GM21526 (cell line): ENCODE results near the gene WNT10A.
"Not testable (repeated sequence)": the region's sequence is repeated elsewhere in the genome, so short reads cannot be mapped to it uniquely, and the experiment has no call there.

Experiments
- ATAC-seq: cut with Tn5 transposase; IDR thresholded peaks from one replicate; pipeline ENCODE4 v1.9.1; 2021; ENCODE audit warnings: moderate library complexity; ENCODE audit not compliant: unreplicated experiment, low FRiP score

The WNT10A gene

DNA sequence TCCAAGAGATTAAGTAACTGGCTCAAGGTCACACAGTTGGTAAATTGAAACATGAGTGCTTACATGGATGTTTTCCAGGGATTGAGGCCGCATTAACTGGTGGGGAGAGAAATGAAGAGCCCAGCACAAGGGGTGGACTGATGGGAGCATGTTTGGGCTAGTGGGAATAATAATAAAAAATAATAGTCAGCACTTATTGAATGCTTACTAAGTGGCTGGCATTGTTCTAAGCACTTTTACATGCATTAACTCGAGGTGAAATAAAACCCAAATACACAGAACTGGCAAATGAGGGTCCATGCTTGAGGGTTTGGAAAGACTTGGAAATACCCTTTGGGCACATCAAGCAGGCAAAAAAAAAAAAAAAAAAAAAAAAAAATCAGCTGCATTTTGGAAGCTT lies 44.8 kb downstream of the WNT10A start:
- ATAC-seq = no peak

DNA sequence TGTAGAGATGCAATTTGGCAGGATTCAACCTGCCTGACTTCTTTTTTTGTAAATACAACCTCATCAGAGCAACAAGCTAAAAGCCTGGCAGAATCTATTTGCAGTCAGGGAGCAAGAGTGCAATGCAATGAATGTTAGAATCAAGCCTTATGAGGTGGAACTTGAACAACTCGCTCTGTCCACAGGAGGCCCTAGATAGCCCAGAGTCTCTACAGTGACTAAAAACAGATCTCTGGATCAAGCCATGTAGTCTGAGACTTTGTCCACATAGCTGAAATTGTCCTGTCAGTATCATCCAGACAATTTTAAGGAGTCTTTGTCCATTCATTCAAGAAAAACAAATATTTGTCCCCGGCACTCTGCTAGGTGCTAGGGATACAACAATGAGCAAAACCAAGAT lies 46.8 kb downstream of the WNT10A start:
- no peak for ATAC-seq

- ATAC-seq = no peak
Observed at GRCh38 chr2:218927876-218928275, 47.2 kb downstream of the WNT10A start.

- ATAC-seq = not testable (repeated sequence)
Observed at GRCh38 chr2:218930488-218930887, 49.8 kb downstream of the WNT10A start.

- not testable (repeated sequence) for ATAC-seq
Observed at GRCh38 chr2:218931751-218932150, 51.1 kb downstream of the WNT10A start.
